DOHH2 (cell line): ENCODE measurements around the gene SLC35A3.
"Not testable (repeated sequence)": the region's sequence is repeated elsewhere in the genome, so short reads cannot be mapped to it uniquely, and the experiment has no call there.

Source experiments
- H3F3A ChIP-seq: fragments of 200-600 bp; sonication (generic), shearing (Covaris generic); 2 replicates; pipeline ENCODE4 v1.6.0; 2016; ENCODE audit warnings: antibody characterized with exemption, mild to moderate bottlenecking; ENCODE audit not compliant: control insufficient read depth, insufficient read depth
- H3K27ac ChIP-seq: fragments of 200-600 bp; sonication (generic); 2 replicates; pipeline ENCODE4 v1.5.1; 2014; ENCODE audit warnings: low read depth, mild to moderate bottlenecking, low read length, moderate library complexity
- H3K27me3 ChIP-seq: fragments of 200-600 bp; sonication (generic); 2 replicates; pipeline ENCODE4 v1.6.1; 2014; ENCODE audit warnings: mild to moderate bottlenecking, low read length, mixed read lengths; ENCODE audit not compliant: control insufficient read depth
- H3K36me3 ChIP-seq: fragments of 200-600 bp; sonication (generic); 2 replicates; pipeline ENCODE4 v1.6.1; 2014; ENCODE audit warnings: mild to moderate bottlenecking, low read length, moderate library complexity, mixed read lengths; ENCODE audit not compliant: control insufficient read depth
- H3K4me1 ChIP-seq: fragments of 200-600 bp; sonication (generic); 2 replicates; pipeline ENCODE4 v1.6.1; 2014; ENCODE audit warnings: mild to moderate bottlenecking, low read length, mixed read lengths; ENCODE audit not compliant: control insufficient read depth
- H3K4me2 ChIP-seq: fragments of 200-600 bp; sonication (generic); 2 replicates; pipeline ENCODE4 v1.6.0; 2014; ENCODE audit warnings: mild to moderate bottlenecking, low read length, moderate library complexity
- H3K4me3 ChIP-seq: fragments of 200-600 bp; sonication (generic); 2 replicates; pipeline ENCODE4 v1.5.1; 2014; ENCODE audit warnings: mild to moderate bottlenecking, low read length, mixed read lengths
- H3K79me2 ChIP-seq: fragments of 200-600 bp; sonication (generic); 2 replicates; pipeline ENCODE4 v1.6.1; 2014; ENCODE audit warnings: mild to moderate bottlenecking, low read length, mixed read lengths; ENCODE audit not compliant: control insufficient read depth
- H3K9me2 ChIP-seq: fragments of 200-600 bp; sonication (generic); replicated peaks from 2 replicates; pipeline ENCODE4 v1.6.1; 2014; ENCODE audit warnings: mild to moderate bottlenecking, low read length, mixed read lengths; ENCODE audit not compliant: control insufficient read depth
- H3K9me3 ChIP-seq: fragments of 200-600 bp; sonication (generic); 2 replicates; pipeline ENCODE4 v1.6.1; 2014; ENCODE audit warnings: antibody characterized with exemption, low read length, mixed read lengths; ENCODE audit not compliant: control insufficient read depth, insufficient read depth
- H4K20me1 ChIP-seq: fragments of 200-600 bp; sonication (generic); 2 replicates; pipeline ENCODE4 v1.6.0; 2014; ENCODE audit warnings: low read depth, mild to moderate bottlenecking, antibody characterized with exemption, low read length, moderate library complexity; ENCODE audit not compliant: control insufficient read depth, insufficient read depth
- EZH2phosphoT487 ChIP-seq: fragments of 200-600 bp; sonication (generic); IDR thresholded peaks from 2 replicates; pipeline ENCODE4 v1.6.1; 2017; ENCODE audit warnings: borderline replicate concordance, mild to moderate bottlenecking, antibody characterized with exemption, low read length, moderate library complexity, mixed read lengths
- TF ChIP-seq, protein P1 (sequence below): fragments of 200-600 bp; sonication (generic); IDR thresholded peaks from one replicate; pipeline ENCODE4 v1.5.1; 2014; ENCODE audit warnings: antibody characterized with exemption, mild to moderate bottlenecking, low read depth, low read length; ENCODE audit not compliant: poor library complexity, severe bottlenecking

Gene SLC35A3

DNA sequence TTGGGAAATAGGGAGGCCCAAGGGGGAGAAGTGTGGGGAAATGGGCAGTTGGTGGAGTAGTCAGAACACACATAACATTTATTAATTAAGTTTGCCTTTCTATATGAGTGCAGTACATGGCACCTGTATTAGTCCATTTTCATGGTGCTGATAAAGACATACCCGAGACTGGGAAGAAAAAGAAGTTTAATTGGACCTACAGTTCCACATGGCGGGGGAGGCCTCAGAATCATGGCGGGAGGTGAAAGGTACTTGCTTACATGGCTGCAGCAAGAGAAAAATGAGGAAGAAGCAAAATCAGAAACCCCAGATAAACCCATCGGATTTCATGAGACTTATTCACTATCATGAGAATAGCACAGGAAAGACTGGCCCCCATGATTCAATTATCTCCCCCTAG is 1.6 kb upstream of the SLC35A3 start:
- peak overlapping the region; percentile 100; the same call in 1 of the 2 replicates for H3K4me2 ChIP-seq
- H3K27me3 ChIP-seq = no peaks in the 10 kb centered on the region
- no peaks in the 10 kb centered on the region for H3K9me3 ChIP-seq
- no peaks in the 10 kb centered on the region for H4K20me1 ChIP-seq
- H3K79me2 ChIP-seq = peaks cover 41% of the 10 kb centered on the region
- H3K4me1 ChIP-seq = peaks cover 21% of the 10 kb centered on the region
- H3K27ac ChIP-seq = no peak overlapping the region
- no peaks in the 10 kb centered on the region; the same call in 1 of the 2 replicates for H3K36me3 ChIP-seq
- H3K4me3 ChIP-seq = peak overlapping the region; percentile 98
- TF ChIP-seq, protein P1, sequence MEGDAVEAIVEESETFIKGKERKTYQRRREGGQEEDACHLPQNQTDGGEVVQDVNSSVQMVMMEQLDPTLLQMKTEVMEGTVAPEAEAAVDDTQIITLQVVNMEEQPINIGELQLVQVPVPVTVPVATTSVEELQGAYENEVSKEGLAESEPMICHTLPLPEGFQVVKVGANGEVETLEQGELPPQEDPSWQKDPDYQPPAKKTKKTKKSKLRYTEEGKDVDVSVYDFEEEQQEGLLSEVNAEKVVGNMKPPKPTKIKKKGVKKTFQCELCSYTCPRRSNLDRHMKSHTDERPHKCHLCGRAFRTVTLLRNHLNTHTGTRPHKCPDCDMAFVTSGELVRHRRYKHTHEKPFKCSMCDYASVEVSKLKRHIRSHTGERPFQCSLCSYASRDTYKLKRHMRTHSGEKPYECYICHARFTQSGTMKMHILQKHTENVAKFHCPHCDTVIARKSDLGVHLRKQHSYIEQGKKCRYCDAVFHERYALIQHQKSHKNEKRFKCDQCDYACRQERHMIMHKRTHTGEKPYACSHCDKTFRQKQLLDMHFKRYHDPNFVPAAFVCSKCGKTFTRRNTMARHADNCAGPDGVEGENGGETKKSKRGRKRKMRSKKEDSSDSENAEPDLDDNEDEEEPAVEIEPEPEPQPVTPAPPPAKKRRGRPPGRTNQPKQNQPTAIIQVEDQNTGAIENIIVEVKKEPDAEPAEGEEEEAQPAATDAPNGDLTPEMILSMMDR = no peak
- no peak for TF ChIP-seq EZH2phosphoT487
- H3F3A ChIP-seq = no peaks in the 10 kb centered on the region
- H3K9me2 ChIP-seq = no peaks in the 10 kb centered on the region

DNA sequence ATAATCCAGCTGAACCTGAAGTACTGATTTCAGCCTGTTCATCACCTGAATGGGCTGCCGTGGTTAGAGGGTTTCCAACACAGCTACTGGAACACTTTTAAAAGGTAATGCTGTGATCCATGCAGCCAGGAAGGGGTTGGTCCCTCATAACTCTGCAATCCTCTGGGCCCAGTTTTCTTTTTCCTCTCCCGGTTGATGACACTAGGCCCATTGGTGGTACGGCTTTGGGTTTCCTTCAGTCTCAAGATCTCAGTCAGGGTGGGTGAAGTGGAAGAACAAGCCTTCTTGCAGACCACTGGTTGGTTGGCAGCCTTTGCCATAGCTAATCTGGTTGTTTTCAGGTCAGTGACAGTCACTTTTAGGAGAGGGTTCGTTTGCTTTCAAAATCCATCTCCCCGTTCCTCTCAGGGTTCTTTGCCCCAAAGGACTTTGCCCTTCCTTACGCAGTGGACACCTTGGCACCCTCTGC is 502 bp upstream of the SLC35A3 start:
- no peaks in the 10 kb centered on the region for H3K27me3 ChIP-seq
- H3K36me3 ChIP-seq = no peaks in the 10 kb centered on the region; the same call in 1 of the 2 replicates
- H3K4me3 ChIP-seq = peak overlapping the region; percentile 98
- H3K4me2 ChIP-seq = peak overlapping the region; percentile 100
- H3K9me2 ChIP-seq = no peaks in the 10 kb centered on the region
- TF ChIP-seq, protein P1 = no peak
- no peak for TF ChIP-seq EZH2phosphoT487
- H3K9me3 ChIP-seq = no peaks in the 10 kb centered on the region
- H3F3A ChIP-seq = no peaks in the 10 kb centered on the region
- H3K79me2 ChIP-seq = peaks cover 44% of the 10 kb centered on the region
- peak overlapping the region; percentile 49 for H3K27ac ChIP-seq
- peaks cover 21% of the 10 kb centered on the region for H3K4me1 ChIP-seq
- H4K20me1 ChIP-seq = no peaks in the 10 kb centered on the region

DNA sequence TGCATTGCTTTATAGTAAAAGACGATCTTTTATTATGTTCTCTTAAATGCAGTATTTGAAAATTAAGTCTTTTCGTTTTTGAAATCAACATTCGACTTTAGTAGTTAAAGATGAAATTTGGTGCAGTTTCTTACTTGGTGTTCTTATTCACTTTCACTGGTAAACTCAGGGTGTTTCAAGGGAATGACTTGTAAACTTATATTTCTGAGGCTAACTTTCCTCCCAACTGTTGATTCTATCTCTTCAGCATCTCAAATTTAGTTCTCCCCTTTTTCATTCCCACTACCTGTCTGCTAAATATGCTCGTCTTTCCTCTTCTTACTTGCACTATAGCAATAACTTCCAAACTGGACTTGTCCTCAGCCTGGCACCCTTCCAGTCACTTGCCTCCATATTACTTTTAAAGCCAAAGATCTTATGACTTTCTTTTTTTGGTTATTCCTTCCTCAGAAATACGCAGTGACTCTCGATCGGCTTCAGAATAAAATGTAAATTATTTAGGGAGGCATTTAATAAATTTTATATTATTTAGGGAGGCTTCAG is 988 bp downstream of the SLC35A3 start:
- no peaks in the 10 kb centered on the region for H3K9me2 ChIP-seq
- no peaks in the 10 kb centered on the region for H3K27me3 ChIP-seq
- no peaks in the 10 kb centered on the region for H3F3A ChIP-seq
- peaks cover 6% of the 10 kb centered on the region for H3K36me3 ChIP-seq
- peaks cover 21% of the 10 kb centered on the region for H3K4me1 ChIP-seq
- peaks cover 49% of the 10 kb centered on the region for H3K79me2 ChIP-seq
- no peaks in the 10 kb centered on the region for H4K20me1 ChIP-seq
- H3K27ac ChIP-seq = no peak overlapping the region
- H3K9me3 ChIP-seq = no peaks in the 10 kb centered on the region
- no peak for TF ChIP-seq EZH2phosphoT487
- TF ChIP-seq, protein P1 = no peak
- peak overlapping the region; percentile 98 for H3K4me3 ChIP-seq
- peak overlapping the region; percentile 100 for H3K4me2 ChIP-seq

DNA sequence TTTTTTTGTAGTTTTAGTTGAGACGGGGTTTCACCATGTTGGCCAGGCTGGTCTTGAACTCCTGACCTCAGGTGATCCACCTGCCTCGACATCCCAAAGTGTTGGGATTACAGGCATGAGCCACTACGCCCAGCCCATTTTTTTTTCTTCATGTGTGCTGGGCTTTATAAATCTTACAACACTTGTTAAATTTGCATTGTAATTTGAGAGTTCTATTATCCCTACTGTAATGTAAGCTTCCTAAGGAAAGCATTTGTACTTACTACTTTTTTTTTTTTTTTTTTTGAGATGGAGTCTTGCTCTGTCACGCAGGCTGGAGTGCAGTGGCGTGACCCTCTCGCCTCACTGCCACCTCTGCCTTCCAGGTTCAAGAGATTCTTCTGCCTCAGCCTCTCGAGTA is 2.3 kb downstream of the SLC35A3 start:
- not testable (repeated sequence) for H3K9me3 ChIP-seq, H3K4me2 ChIP-seq, H3K9me2 ChIP-seq, H3K27me3 ChIP-seq, H4K20me1 ChIP-seq, H3K27ac ChIP-seq, H3K4me3 ChIP-seq, H3K36me3 ChIP-seq, H3F3A ChIP-seq
- H3K79me2 ChIP-seq = peaks cover 49% of the 10 kb centered on the region
- H3K4me1 ChIP-seq = peaks cover 21% of the 10 kb centered on the region
